ENCODE results near the gene NPPC.

NPPC gene

DNA sequence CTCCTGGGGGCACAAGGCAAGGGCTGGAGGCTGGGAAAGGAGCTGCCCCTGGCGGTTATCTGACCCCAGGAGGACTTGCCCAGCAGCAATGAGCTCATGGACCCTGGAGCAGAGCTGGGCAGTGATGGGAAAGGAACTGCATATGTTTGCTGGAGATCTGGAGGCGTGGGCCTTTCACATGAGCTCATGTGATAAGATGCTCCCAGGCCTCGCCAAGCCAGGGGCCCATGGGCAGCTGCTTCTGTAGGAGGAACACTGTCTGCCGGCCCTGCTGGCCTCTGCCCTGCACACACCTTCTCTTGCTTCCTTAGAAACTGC lies 9.0 kb upstream of the NPPC start:
- Histone ChIP-seq H3K27me3 (ENCODE audit: control insufficient read depth, insufficient read depth, low read length) (no peaks in the 10 kb centered on the region), H3K9ac (ENCODE audit: low read depth, low read length) (no peak overlapping the region), H3K4me1 (ENCODE audit: control insufficient read depth, insufficient read depth, low read length) (no peaks in the 10 kb centered on the region)

DNA sequence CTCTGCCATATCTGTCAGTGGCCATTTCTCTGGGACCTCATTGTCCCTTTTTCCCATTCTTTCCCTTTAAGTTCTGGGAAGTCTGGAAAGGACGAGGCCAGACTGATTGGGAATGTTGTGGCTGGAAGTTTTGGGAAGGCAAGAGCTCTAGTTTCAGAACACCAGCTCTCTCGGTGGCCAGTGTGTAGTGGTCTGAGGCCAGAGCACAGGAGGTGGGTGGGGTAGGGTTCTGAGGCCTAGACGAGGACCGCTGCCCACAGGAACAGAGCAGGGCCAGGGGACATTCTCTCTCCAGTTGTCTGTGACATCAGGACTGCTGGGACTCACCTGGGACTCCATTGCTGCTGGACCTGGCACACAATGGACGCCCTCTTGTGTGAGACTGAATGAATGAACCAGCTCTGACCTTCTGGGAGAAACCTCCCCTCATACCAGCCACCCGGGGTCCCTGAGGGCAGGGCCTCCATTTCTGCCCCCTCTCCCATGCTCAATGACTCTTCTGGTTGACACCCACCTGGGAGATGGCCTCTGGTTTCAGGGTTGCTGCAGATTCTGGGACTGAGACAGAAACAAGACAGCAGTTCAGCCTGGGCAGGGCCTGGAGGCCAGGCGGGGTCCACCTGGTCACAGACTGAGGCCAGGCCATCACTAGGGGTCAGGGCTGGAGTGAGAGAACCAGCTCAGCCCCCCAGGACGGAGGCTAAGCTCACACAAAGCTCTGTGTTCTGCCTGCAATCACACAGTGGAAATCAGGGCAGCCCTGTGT lies 8.4 kb upstream of the NPPC start:
- H3K27me3 ChIP-seq (ENCODE audit: control insufficient read depth, insufficient read depth, low read length): no peaks in the 10 kb centered on the region
- H3K9me3 ChIP-seq (ENCODE audit: control insufficient read depth, insufficient read depth, low read length): no peaks in the 10 kb centered on the region
- H3K36me3 ChIP-seq (ENCODE audit: control insufficient read depth, insufficient read depth, low read length): no peaks in the 10 kb centered on the region
- H3K9ac ChIP-seq (ENCODE audit: low read depth, low read length): no peak overlapping the region
- H3K4me1 ChIP-seq (ENCODE audit: control insufficient read depth, insufficient read depth, low read length): no peaks in the 10 kb centered on the region
- H3K4me3 ChIP-seq (ENCODE audit: low read depth, low read length): no peak overlapping the region
- H3K27ac ChIP-seq (ENCODE audit: low read depth, low read length): no peak overlapping the region

More for the DNA sequence above, 9.0 kb upstream of the NPPC start:
- Histone ChIP-seq H3K9me3 (ENCODE audit: control insufficient read depth, insufficient read depth, low read length) (no peaks in the 10 kb centered on the region), H3K4me3 (ENCODE audit: low read depth, low read length) (no peak overlapping the region), H3K36me3 (ENCODE audit: control insufficient read depth, insufficient read depth, low read length) (no peaks in the 10 kb centered on the region), H3K27ac (ENCODE audit: low read depth, low read length) (no peak overlapping the region)

- Histone ChIP-seq H3K4me3 (ENCODE audit: low read depth, low read length) (no peak overlapping the region), H3K9ac (ENCODE audit: low read depth, low read length) (no peak overlapping the region), H3K4me1 (ENCODE audit: control insufficient read depth, insufficient read depth, low read length) (no peaks in the 10 kb centered on the region), H3K27me3 (ENCODE audit: control insufficient read depth, insufficient read depth, low read length) (peaks cover 4% of the 10 kb centered on the region), H3K36me3 (ENCODE audit: control insufficient read depth, insufficient read depth, low read length) (no peaks in the 10 kb centered on the region), H3K9me3 (ENCODE audit: control insufficient read depth, insufficient read depth, low read length) (no peaks in the 10 kb centered on the region), H3K27ac (ENCODE audit: low read depth, low read length) (no peak overlapping the region)
These were observed 7.8 kb upstream of the NPPC start for GRCh38 chr2:231933916-231934401.

GRCh38 chr2:231932985-231933915 lies 7.1 kb upstream of the NPPC start:
- no peak overlapping the region for H3K4me3 ChIP-seq (ENCODE audit: low read depth, low read length)
- no peaks in the 10 kb centered on the region for H3K9me3 ChIP-seq (ENCODE audit: control insufficient read depth, insufficient read depth, low read length)
- peaks cover 10% of the 10 kb centered on the region for H3K27me3 ChIP-seq (ENCODE audit: control insufficient read depth, insufficient read depth, low read length)
- H3K27ac ChIP-seq (ENCODE audit: low read depth, low read length): no peak overlapping the region
- H3K9ac ChIP-seq (ENCODE audit: low read depth, low read length): no peak overlapping the region
- H3K4me1 ChIP-seq (ENCODE audit: control insufficient read depth, insufficient read depth, low read length): no peaks in the 10 kb centered on the region
- no peaks in the 10 kb centered on the region for H3K36me3 ChIP-seq (ENCODE audit: control insufficient read depth, insufficient read depth, low read length)

DNA sequence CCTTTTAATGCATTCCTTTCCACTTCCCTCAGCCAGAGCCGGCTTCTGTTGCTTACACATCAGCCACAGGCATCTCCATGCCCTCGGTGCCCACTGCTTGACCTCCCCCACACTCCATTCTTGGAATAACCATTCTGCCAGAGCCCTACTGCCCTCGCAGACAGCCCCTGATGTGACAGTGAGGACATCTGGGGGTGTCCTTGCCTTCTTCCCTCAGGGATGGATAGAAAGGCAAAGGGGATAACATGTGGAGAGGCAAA lies 6.4 kb upstream of the NPPC start:
- no peak overlapping the region for H3K27ac ChIP-seq (ENCODE audit: low read depth, low read length)
- no peak overlapping the region for H3K9ac ChIP-seq (ENCODE audit: low read depth, low read length)
- H3K9me3 ChIP-seq (ENCODE audit: control insufficient read depth, insufficient read depth, low read length): no peaks in the 10 kb centered on the region
- H3K4me1 ChIP-seq (ENCODE audit: control insufficient read depth, insufficient read depth, low read length): no peaks in the 10 kb centered on the region
- no peaks in the 10 kb centered on the region for H3K36me3 ChIP-seq (ENCODE audit: control insufficient read depth, insufficient read depth, low read length)
- peaks cover 17% of the 10 kb centered on the region for H3K27me3 ChIP-seq (ENCODE audit: control insufficient read depth, insufficient read depth, low read length)
- no peak overlapping the region for H3K4me3 ChIP-seq (ENCODE audit: low read depth, low read length)

- H3K4me1 ChIP-seq (ENCODE audit: control insufficient read depth, insufficient read depth, low read length): no peaks in the 10 kb centered on the region
- no peaks in the 10 kb centered on the region for H3K36me3 ChIP-seq (ENCODE audit: control insufficient read depth, insufficient read depth, low read length)
- no peak overlapping the region for H3K9ac ChIP-seq (ENCODE audit: low read depth, low read length)
- peaks cover 28% of the 10 kb centered on the region for H3K27me3 ChIP-seq (ENCODE audit: control insufficient read depth, insufficient read depth, low read length)
- no peak overlapping the region for H3K4me3 ChIP-seq (ENCODE audit: low read depth, low read length)
- H3K27ac ChIP-seq (ENCODE audit: low read depth, low read length): no peak overlapping the region
- no peaks in the 10 kb centered on the region for H3K9me3 ChIP-seq (ENCODE audit: control insufficient read depth, insufficient read depth, low read length)
These were observed 5.3 kb upstream of the NPPC start for GRCh38 chr2:231931481-231931915.

DNA sequence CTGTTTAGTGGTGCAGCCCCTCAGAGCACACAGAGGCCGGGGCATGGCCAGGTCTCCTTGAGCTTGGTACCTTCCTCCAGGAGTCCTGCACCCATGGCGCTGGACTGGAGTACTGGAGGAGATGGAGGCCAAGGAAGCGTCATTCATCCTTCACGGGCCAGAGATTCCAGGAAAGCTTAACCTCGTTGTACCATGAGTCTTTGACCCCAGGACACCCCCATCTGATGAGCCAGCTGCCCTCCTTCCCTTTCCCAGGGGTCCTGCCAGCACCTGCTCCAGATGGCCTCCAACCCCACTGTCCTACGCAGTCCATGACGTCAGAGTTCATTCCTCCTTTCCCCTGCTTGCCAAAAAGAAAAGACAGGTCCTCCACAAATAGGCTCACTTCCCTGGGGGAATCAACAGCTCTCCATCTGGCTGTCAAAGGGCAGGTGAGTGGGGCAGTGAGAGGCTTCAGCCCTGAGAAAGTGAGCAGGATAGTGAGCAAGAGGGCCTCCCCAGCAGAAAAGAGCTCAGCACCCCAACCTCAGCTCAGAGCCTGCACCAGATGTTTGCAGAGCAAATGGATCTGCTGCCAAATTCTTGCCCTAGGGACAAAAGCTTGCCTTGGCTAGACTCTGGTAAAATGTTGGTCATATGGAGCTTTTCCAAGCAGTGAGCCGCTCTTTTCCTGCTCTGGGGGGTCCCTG lies 4.5 kb upstream of the NPPC start:
- Histone ChIP-seq H3K9me3 (ENCODE audit: control insufficient read depth, insufficient read depth, low read length) (no peaks in the 10 kb centered on the region), H3K4me1 (ENCODE audit: control insufficient read depth, insufficient read depth, low read length) (no peaks in the 10 kb centered on the region), H3K36me3 (ENCODE audit: control insufficient read depth, insufficient read depth, low read length) (no peaks in the 10 kb centered on the region), H3K27ac (ENCODE audit: low read depth, low read length) (no peak overlapping the region), H3K9ac (ENCODE audit: low read depth, low read length) (no peak overlapping the region), H3K27me3 (ENCODE audit: control insufficient read depth, insufficient read depth, low read length) (peaks cover 36% of the 10 kb centered on the region), H3K4me3 (ENCODE audit: low read depth, low read length) (no peak overlapping the region)

GRCh38 chr2:231929961-231930592 lies 3.9 kb upstream of the NPPC start:
- H3K36me3 ChIP-seq (ENCODE audit: control insufficient read depth, insufficient read depth, low read length): no peaks in the 10 kb centered on the region
- H3K27ac ChIP-seq (ENCODE audit: low read depth, low read length): no peak overlapping the region
- 0 out of 2 replicates have a peak, but pooled peaks cover under 1% of the 10 kb centered on the region for H3K4me1 ChIP-seq (ENCODE audit: control insufficient read depth, insufficient read depth, low read length)
- no peaks in the 10 kb centered on the region for H3K9me3 ChIP-seq (ENCODE audit: control insufficient read depth, insufficient read depth, low read length)
- peaks cover 42% of the 10 kb centered on the region for H3K27me3 ChIP-seq (ENCODE audit: control insufficient read depth, insufficient read depth, low read length)
- H3K9ac ChIP-seq (ENCODE audit: low read depth, low read length): no peak overlapping the region
- H3K4me3 ChIP-seq (ENCODE audit: low read depth, low read length): no peak overlapping the region

DNA sequence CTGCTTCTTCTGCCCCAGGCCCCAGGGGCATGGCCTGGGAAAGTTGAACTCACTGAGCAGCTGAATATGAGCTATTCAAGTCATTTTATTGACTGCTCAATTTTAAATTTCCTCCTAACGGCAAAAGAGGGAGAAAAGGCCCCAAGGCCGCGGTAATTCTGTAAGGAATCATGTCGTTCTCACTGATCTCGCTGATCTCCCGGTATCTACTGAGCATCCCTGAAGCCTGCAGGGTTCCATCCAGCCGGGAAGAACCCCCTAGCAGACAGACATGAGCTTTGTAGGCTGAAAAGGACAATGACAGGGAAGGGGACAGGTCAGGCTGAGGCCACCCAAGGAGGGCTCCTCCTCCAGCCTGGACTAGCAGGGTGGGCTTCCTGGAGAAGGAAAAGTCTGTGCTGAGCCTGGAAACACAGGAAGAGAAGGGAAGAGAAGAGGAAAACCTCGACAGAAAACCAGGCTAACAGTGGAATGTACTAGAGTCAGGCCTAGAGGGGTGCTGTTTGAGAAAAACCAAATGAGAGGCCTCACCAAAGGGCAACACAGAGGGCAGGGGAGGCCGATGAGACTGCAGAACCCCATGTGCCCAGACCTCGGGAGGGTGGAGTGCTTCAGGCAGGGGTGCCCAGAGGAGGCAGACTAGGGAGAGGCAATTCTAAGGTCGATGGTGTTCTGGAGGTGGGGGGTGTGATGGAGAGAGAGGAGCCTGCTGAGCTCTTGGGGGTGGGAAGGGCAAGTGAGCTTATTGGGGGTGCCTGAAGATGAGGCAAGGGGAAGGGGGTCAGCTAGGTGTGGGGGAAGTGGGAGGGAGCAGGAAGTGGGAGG lies 2.9 kb upstream of the NPPC start:
- no peak overlapping the region for H3K9ac ChIP-seq (ENCODE audit: low read depth, low read length)
- no peaks in the 10 kb centered on the region for H3K9me3 ChIP-seq (ENCODE audit: control insufficient read depth, insufficient read depth, low read length)
- H3K36me3 ChIP-seq (ENCODE audit: control insufficient read depth, insufficient read depth, low read length): no peaks in the 10 kb centered on the region
- no peak overlapping the region for H3K27ac ChIP-seq (ENCODE audit: low read depth, low read length)
- H3K27me3 ChIP-seq (ENCODE audit: control insufficient read depth, insufficient read depth, low read length): peaks cover 52% of the 10 kb centered on the region
- H3K4me1 ChIP-seq (ENCODE audit: control insufficient read depth, insufficient read depth, low read length): 0 out of 2 replicates have a peak, but pooled peaks cover 5% of the 10 kb centered on the region
- H3K4me3 ChIP-seq (ENCODE audit: low read depth, low read length): no peak overlapping the region

GRCh38 chr2:231928481-231928880 lies 2.3 kb upstream of the NPPC start:
- H3K4me1 ChIP-seq (ENCODE audit: control insufficient read depth, insufficient read depth, low read length): 0 out of 2 replicates have a peak, but pooled peaks cover 5% of the 10 kb centered on the region
- peaks cover 58% of the 10 kb centered on the region for H3K27me3 ChIP-seq (ENCODE audit: control insufficient read depth, insufficient read depth, low read length)

More at GRCh38 chr2:231928481-231928880, 2.3 kb upstream of the NPPC start:
- no peak overlapping the region for H3K27ac ChIP-seq (ENCODE audit: low read depth, low read length)
- no peaks in the 10 kb centered on the region for H3K9me3 ChIP-seq (ENCODE audit: control insufficient read depth, insufficient read depth, low read length)
- H3K9ac ChIP-seq (ENCODE audit: low read depth, low read length): no peak overlapping the region
- no peaks in the 10 kb centered on the region for H3K36me3 ChIP-seq (ENCODE audit: control insufficient read depth, insufficient read depth, low read length)
- no peak overlapping the region for H3K4me3 ChIP-seq (ENCODE audit: low read depth, low read length)

All from HUES48 (cell line).